Epithelial cell of proximal tubule (primary cell): ENCODE measurements around the gene PKP2. TPM values are rescaled to one million over a fixed set of nuclear protein-coding genes. Genes with fewer than 3 reads are reported as not detected.
A peak's percentile ranks its signal among the peaks of the same experiment; 100 is the strongest.

Experiments used
- DNase-seq: peaks from one replicate; pipeline ENCODE4 v3.0.0-alpha.2; 2011; ENCODE audit warnings: low read depth
- H3K4me3 ChIP-seq: 2 replicates; pipeline ENCODE4 v1.5.1; 2011; ENCODE audit warnings: low read depth, mild to moderate bottlenecking, low read length
- CTCF ChIP-seq: conservative IDR thresholded peaks from 2 replicates; pipeline ENCODE4 v1.5.1; 2012; ENCODE audit warnings: low read depth, mild to moderate bottlenecking, low read length
- total RNA-seq: library from RNA; depleted of rRNA; stranded (reverse); fragments of >200 nt; gene quantifications from 2 replicates; pipeline ENCODE4 v1.2.3, GENCODE V29; 2015

PKP2 gene
- total RNA-seq, 1 donor from 2014 or later: 6.5 TPM

GRCh38 chr12:32761716-32762115 lies 134.9 kb downstream of the PKP2 start:
- TF ChIP-seq CTCF: no peak
- no peak for DNase-seq
- H3K4me3 ChIP-seq: no peak overlapping the region

- TF ChIP-seq CTCF: no peak
- no peak for DNase-seq
- no peak overlapping the region for H3K4me3 ChIP-seq
Observed at GRCh38 chr12:32757157-32757556, 139.4 kb downstream of the PKP2 start.

GRCh38 chr12:32756476-32757066 lies 140.0 kb downstream of the PKP2 start:
- TF ChIP-seq CTCF: no peak
- no peak for DNase-seq
- no peak overlapping the region for H3K4me3 ChIP-seq

- peak; percentile 90 for DNase-seq
- peak; percentile 88 for TF ChIP-seq CTCF
- H3K4me3 ChIP-seq: peak within 1 kb of the TSS; percentile 95
Observed at GRCh38 chr12:32755654-32756475, 140.7 kb downstream of the PKP2 start, which contains the start of gene YARS2. TSS of gene YARS2 (minus strand) at chr12:32755897. CDS start at chr12:32755874, 23 bp downstream.

- peak; percentile 58 for DNase-seq
- H3K4me3 ChIP-seq: peak overlapping the region; percentile 95
- peak; percentile 72 for TF ChIP-seq CTCF
Observed at GRCh38 chr12:32755051-32755653, 141.4 kb downstream of the PKP2 start.

GRCh38 chr12:32754111-32754510 lies 142.5 kb downstream of the PKP2 start:
- no peak for TF ChIP-seq CTCF
- H3K4me3 ChIP-seq: peak overlapping the region; percentile 95
- DNase-seq: no peak
